Mucosa of stomach (tissue), 1 donor: ENCODE data around the gene COL28A1.

Experiments
- H3K27me3 ChIP-seq: one replicate; pipeline ENCODE4 v1.7.0; 2013; ENCODE audit warnings: mild to moderate bottlenecking, low read length; ENCODE audit not compliant: control insufficient read depth, insufficient read depth
- H3K36me3 ChIP-seq: one replicate; pipeline ENCODE4 v1.7.0; 2013; ENCODE audit warnings: low read length; ENCODE audit not compliant: control insufficient read depth, insufficient read depth
- H3K4me1 ChIP-seq: one replicate; pipeline ENCODE4 v1.7.0; 2013; ENCODE audit warnings: mild to moderate bottlenecking, low read length; ENCODE audit not compliant: control insufficient read depth, insufficient read depth
- H3K4me3 ChIP-seq: one replicate; pipeline ENCODE4 v1.7.0; 2013; ENCODE audit warnings: low read length
- H3K9ac ChIP-seq: one replicate; pipeline ENCODE4 v1.7.0; 2013; ENCODE audit warnings: mild to moderate bottlenecking, low read length, moderate library complexity
- H3K9me3 ChIP-seq: one replicate; pipeline ENCODE4 v1.7.0; 2013; ENCODE audit warnings: mild to moderate bottlenecking, low read length, moderate library complexity; ENCODE audit not compliant: control insufficient read depth
- donor health status: Pancreatic carcinoma.

The COL28A1 gene

GRCh38 chr7:7554649-7555575 is 19.2 kb upstream of the COL28A1 start:
- no peaks in the 10 kb centered on the region for H3K36me3 ChIP-seq
- no peaks in the 10 kb centered on the region for H3K9me3 ChIP-seq
- H3K27me3 ChIP-seq: no peaks in the 10 kb centered on the region
- no peak overlapping the region for H3K4me3 ChIP-seq
- no peaks in the 10 kb centered on the region for H3K4me1 ChIP-seq
- H3K9ac ChIP-seq: no peak overlapping the region

GRCh38 chr7:7554021-7554432 is 18.4 kb upstream of the COL28A1 start:
- H3K36me3 ChIP-seq: no peaks in the 10 kb centered on the region
- H3K9ac ChIP-seq: no peak overlapping the region
- H3K27me3 ChIP-seq: no peaks in the 10 kb centered on the region
- no peaks in the 10 kb centered on the region for H3K4me1 ChIP-seq
- no peak overlapping the region for H3K4me3 ChIP-seq
- no peaks in the 10 kb centered on the region for H3K9me3 ChIP-seq

DNA sequence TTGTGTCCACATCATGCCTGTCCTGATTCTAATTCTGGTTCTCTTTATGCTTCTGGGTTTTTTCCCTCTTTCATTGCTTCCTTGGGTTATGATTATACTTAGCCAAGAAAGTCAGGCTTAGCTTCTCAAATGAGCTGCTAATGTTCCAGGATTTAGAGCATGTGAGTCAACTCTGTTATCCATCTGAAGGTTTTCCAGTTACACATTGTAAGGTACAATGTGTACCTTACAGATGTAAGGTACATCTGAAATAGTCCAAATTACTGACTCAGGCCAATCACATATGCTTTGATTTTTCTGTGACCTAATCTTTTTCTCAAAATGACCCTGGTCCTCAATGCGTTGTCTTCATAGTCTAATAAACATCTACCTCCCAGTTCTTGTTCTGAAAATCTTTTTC is 17.7 kb upstream of the COL28A1 start:
- Histone ChIP-seq H3K27me3 (no peaks in the 10 kb centered on the region), H3K4me1 (no peaks in the 10 kb centered on the region), H3K36me3 (no peaks in the 10 kb centered on the region), H3K9ac (no peak overlapping the region), H3K4me3 (no peak overlapping the region), H3K9me3 (no peaks in the 10 kb centered on the region)

DNA sequence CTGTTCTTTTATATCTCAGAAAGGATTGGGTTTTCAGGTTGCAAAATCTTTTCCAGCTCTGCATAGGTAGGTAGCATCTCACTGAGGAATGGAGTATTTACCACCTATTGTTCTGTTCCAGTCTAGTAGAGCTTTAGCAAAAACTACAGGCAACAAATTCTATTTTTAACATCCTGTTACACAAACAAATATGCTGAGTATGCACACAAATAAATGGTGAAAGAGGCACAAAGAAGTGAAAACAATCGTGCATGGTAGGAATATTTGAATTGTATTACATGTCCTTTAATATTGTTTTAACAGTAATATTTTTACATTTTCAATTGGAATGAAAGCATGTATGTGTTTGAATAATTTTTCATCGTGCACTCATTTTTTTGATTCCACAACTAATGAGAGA is 16.5 kb upstream of the COL28A1 start:
- no peaks in the 10 kb centered on the region for H3K4me1 ChIP-seq
- H3K4me3 ChIP-seq: no peak overlapping the region
- H3K9me3 ChIP-seq: no peaks in the 10 kb centered on the region
- no peaks in the 10 kb centered on the region for H3K36me3 ChIP-seq
- H3K9ac ChIP-seq: no peak overlapping the region
- H3K27me3 ChIP-seq: no peaks in the 10 kb centered on the region

GRCh38 chr7:7550663-7551062 is 15.0 kb upstream of the COL28A1 start:
- H3K36me3 ChIP-seq: no peaks in the 10 kb centered on the region
- H3K4me1 ChIP-seq: no peaks in the 10 kb centered on the region
- no peaks in the 10 kb centered on the region for H3K9me3 ChIP-seq
- no peak overlapping the region for H3K4me3 ChIP-seq
- no peaks in the 10 kb centered on the region for H3K27me3 ChIP-seq
- H3K9ac ChIP-seq: no peak overlapping the region

DNA sequence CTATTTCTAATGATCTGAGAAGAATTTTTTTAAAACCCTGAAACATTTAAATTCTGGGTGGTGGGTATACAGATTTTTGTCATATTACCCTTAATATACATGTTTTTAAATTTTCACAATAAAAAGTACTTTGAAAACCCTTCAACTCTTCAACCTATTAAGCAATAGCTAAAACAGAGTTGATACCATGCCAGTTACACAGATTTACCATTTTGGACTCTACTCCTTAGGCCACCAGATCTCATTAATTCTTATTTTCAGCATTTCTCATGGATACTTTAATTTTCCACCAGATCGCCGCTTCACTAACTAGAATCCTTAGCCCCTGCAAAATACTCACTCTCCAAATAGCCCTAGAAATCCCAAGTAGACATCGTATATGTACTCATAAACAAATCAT is 12.7 kb upstream of the COL28A1 start:
- no peak overlapping the region for H3K4me3 ChIP-seq
- H3K9me3 ChIP-seq: no peaks in the 10 kb centered on the region
- no peaks in the 10 kb centered on the region for H3K4me1 ChIP-seq
- H3K9ac ChIP-seq: no peak overlapping the region
- H3K36me3 ChIP-seq: no peaks in the 10 kb centered on the region
- H3K27me3 ChIP-seq: no peaks in the 10 kb centered on the region

- Histone ChIP-seq H3K4me1 (no peaks in the 10 kb centered on the region), H3K9me3 (no peaks in the 10 kb centered on the region), H3K9ac (no peak overlapping the region), H3K4me3 (no peak overlapping the region), H3K27me3 (no peaks in the 10 kb centered on the region), H3K36me3 (no peaks in the 10 kb centered on the region)
Measured at GRCh38 chr7:7542251-7542835, 6.7 kb upstream of the COL28A1 start.

- H3K36me3 ChIP-seq: no peaks in the 10 kb centered on the region
- no peak overlapping the region for H3K4me3 ChIP-seq
- H3K27me3 ChIP-seq: no peaks in the 10 kb centered on the region
- no peaks in the 10 kb centered on the region for H3K4me1 ChIP-seq
- no peaks in the 10 kb centered on the region for H3K9me3 ChIP-seq
- no peak overlapping the region for H3K9ac ChIP-seq
Measured at GRCh38 chr7:7539711-7540110, 4.0 kb upstream of the COL28A1 start.

- H3K9ac ChIP-seq: no peak overlapping the region
- H3K27me3 ChIP-seq: no peaks in the 10 kb centered on the region
- no peaks in the 10 kb centered on the region for H3K4me1 ChIP-seq
- H3K4me3 ChIP-seq: no peak overlapping the region
- no peaks in the 10 kb centered on the region for H3K36me3 ChIP-seq
- no peaks in the 10 kb centered on the region for H3K9me3 ChIP-seq
Measured at GRCh38 chr7:7539152-7539551, 3.5 kb upstream of the COL28A1 start.

DNA sequence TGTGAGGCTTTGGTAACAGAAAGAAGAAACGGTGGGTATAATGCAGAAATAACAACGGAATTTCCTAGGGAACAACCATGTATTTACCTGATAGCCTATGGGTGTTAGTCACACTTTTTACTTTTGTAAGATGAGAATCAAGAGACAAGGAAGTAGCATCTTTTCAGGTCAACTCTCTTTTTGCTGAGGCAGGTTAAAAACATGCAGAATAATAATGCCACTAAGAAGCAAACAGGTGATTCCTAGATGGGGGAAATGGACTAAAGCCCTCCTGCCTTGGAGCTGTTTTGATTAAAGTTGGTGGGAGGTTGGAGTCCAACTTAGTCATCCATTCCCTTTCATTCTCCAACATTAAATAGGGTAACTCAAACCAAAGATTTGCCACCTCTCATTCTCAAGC is 2.0 kb upstream of the COL28A1 start:
- no peaks in the 10 kb centered on the region for H3K27me3 ChIP-seq
- H3K9me3 ChIP-seq: no peaks in the 10 kb centered on the region
- no peaks in the 10 kb centered on the region for H3K4me1 ChIP-seq
- no peak overlapping the region for H3K4me3 ChIP-seq
- no peak overlapping the region for H3K9ac ChIP-seq
- no peaks in the 10 kb centered on the region for H3K36me3 ChIP-seq

DNA sequence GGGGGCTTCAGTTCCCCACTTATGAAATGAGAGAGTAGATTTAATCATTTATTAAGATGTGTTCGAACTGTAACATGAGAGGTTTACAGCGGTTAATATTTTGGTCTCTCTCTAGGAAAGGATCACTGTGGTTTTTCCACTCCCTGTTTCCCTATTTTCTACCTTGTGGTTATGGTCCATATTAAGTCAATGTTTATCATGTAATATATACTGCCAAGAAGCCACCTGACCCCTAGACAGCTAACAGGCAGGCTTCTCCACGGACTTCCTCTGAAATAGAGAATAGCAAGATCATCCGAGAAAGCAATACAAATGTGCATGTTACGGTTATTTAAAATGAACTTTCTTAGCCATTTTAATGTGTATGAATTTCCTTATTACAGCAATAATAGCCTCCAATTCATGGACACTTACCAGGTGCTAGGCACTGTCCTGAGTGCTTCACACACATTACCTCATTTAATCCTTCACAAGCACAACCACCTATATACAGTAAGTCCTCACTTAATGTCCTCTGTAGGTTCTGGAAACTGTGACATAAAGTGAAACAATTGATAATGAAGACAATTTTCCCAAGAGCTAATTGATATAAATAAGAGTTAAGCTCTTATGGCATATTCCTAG is 835 bp upstream of the COL28A1 start:
- H3K9me3 ChIP-seq: no peaks in the 10 kb centered on the region
- H3K4me3 ChIP-seq: no peak overlapping the region
- H3K36me3 ChIP-seq: no peaks in the 10 kb centered on the region
- H3K27me3 ChIP-seq: no peaks in the 10 kb centered on the region
- H3K4me1 ChIP-seq: no peaks in the 10 kb centered on the region
- no peak overlapping the region for H3K9ac ChIP-seq

- H3K4me3 ChIP-seq: no peak overlapping the region
- H3K27me3 ChIP-seq: no peaks in the 10 kb centered on the region
- no peak overlapping the region for H3K9ac ChIP-seq
- H3K36me3 ChIP-seq: no peaks in the 10 kb centered on the region
- H3K9me3 ChIP-seq: no peaks in the 10 kb centered on the region
- no peaks in the 10 kb centered on the region for H3K4me1 ChIP-seq
Measured at GRCh38 chr7:7533831-7534430, 1.7 kb downstream of the COL28A1 start.
